Subcutaneous adipose tissue (tissue), 4 donors: ENCODE data around the gene PROX2. TPM values are rescaled to one million over a fixed set of nuclear protein-coding genes. Genes with fewer than 3 reads are reported as not detected.

Source experiments
- CTCF ChIP-seq: fragments of 450-650 bp; IDR thresholded peaks from one replicate; pipeline ENCODE4 v1.5.1; 2016; ENCODE audit warnings: low read depth, mild to moderate bottlenecking, control low read depth, antibody characterized with exemption, moderate library complexity
- total RNA-seq, 4 donors: library from RNA; depleted of rRNA; stranded (reverse); fragments of >200 nt; gene quantifications; one replicate each; pipeline ENCODE4 v1.1.0, GENCODE V29; 2016

Gene PROX2
- total RNA-seq, 4 donors from 2014 or later = not detected

- TF ChIP-seq CTCF = no peak
These were observed 37.5 kb upstream of the PROX2 start for GRCh38 chr14:74913393-74913910.

GRCh38 chr14:74912801-74913200, 36.9 kb upstream of the PROX2 start:
- no peak for TF ChIP-seq CTCF

GRCh38 chr14:74912111-74912510, 36.2 kb upstream of the PROX2 start:
- TF ChIP-seq CTCF = no peak

- no peak for TF ChIP-seq CTCF
These were observed 35.8 kb upstream of the PROX2 start for GRCh38 chr14:74911704-74912103.

GRCh38 chr14:74911221-74911620, 35.3 kb upstream of the PROX2 start:
- no peak for TF ChIP-seq CTCF

GRCh38 chr14:74910556-74910955, 34.6 kb upstream of the PROX2 start:
- no peak for TF ChIP-seq CTCF

GRCh38 chr14:74909911-74910310, 34.0 kb upstream of the PROX2 start:
- no peak for TF ChIP-seq CTCF

- TF ChIP-seq CTCF = no peak
These were observed 33.6 kb upstream of the PROX2 start for GRCh38 chr14:74909501-74909900.
